GM19468 (cell line): ENCODE results near the gene PRC1.

Source experiments
- ATAC-seq: cut with Tn5 transposase; IDR thresholded peaks from one replicate; pipeline ENCODE4 v1.9.1; 2021; ENCODE audit warnings: mild to moderate bottlenecking, moderate library complexity, moderate number of reproducible peaks; ENCODE audit not compliant: unreplicated experiment; ENCODE audit errors: extremely low read depth

The PRC1 gene

GRCh38 chr15:90991587-90992285 lies 2.6 kb downstream of the PRC1 start:
- ATAC-seq: no peak

GRCh38 chr15:90990446-90990845 lies 3.9 kb downstream of the PRC1 start:
- ATAC-seq: no peak

- no peak for ATAC-seq
Measured at GRCh38 chr15:90989040-90989768, 5.1 kb downstream of the PRC1 start.

- no peak for ATAC-seq
Measured at GRCh38 chr15:90988296-90988695, 6.0 kb downstream of the PRC1 start.

- ATAC-seq: no peak
Measured at GRCh38 chr15:90987561-90988141, 6.7 kb downstream of the PRC1 start.

- peak; percentile 32 for ATAC-seq
Measured at GRCh38 chr15:90986790-90987507, 7.4 kb downstream of the PRC1 start.

GRCh38 chr15:90982135-90982534 lies 12.2 kb downstream of the PRC1 start:
- peak; percentile 36 for ATAC-seq

- ATAC-seq: peak; percentile 55
Measured at GRCh38 chr15:90981681-90982080, 12.7 kb downstream of the PRC1 start.

- no peak for ATAC-seq
Measured at GRCh38 chr15:90979582-90979981, 14.8 kb downstream of the PRC1 start.

- no peak for ATAC-seq
Measured at GRCh38 chr15:90974216-90974615, 20.1 kb downstream of the PRC1 start.

- ATAC-seq: no peak
Measured at GRCh38 chr15:90972133-90972532, 22.2 kb downstream of the PRC1 start.

- no peak for ATAC-seq
Measured at GRCh38 chr15:90970274-90970673, 24.1 kb downstream of the PRC1 start.

GRCh38 chr15:90968434-90968833 lies 25.9 kb downstream of the PRC1 start:
- ATAC-seq: no peak

- ATAC-seq: no peak
Measured at GRCh38 chr15:90967206-90967605, 27.1 kb downstream of the PRC1 start.

- no peak for ATAC-seq
Measured at GRCh38 chr15:90966262-90966661, 28.1 kb downstream of the PRC1 start.

- ATAC-seq: no peak
Measured at GRCh38 chr15:90962021-90962420, 32.3 kb downstream of the PRC1 start.

- ATAC-seq: no peak
Measured at GRCh38 chr15:90960298-90961091, 33.8 kb downstream of the PRC1 start.

- no peak for ATAC-seq
Measured at GRCh38 chr15:90959894-90960293, 34.4 kb downstream of the PRC1 start.

GRCh38 chr15:90959028-90959595 lies 35.2 kb downstream of the PRC1 start:
- ATAC-seq: no peak

GRCh38 chr15:90957791-90958190 lies 36.5 kb downstream of the PRC1 start:
- no peak for ATAC-seq
